Upper lobe of left lung (tissue), 6 donors: ENCODE data around the gene LHFPL2. TPM values are rescaled to one million over a fixed set of nuclear protein-coding genes. Genes with fewer than 3 reads are reported as not detected.

Experiments used
- ATAC-seq, 2 donors: fragments of 200-7000 bp; cut with Tn5 transposase; one replicate each; pipeline ENCODE4 v1.9.1; 2022; ENCODE audit warnings: mild to moderate bottlenecking in 2 of 2, moderate library complexity in 2 of 2; ENCODE audit not compliant: low FRiP score in 2 of 2
- DNase-seq, 2 donors: peaks; one replicate each; pipeline ENCODE4 v3.0.0-alpha.2; 2019 to 2020
- H3K27ac ChIP-seq, 4 donors: fragments of 200-600 bp; sonication (generic); one replicate each; pipeline ENCODE4 v1.5.1; 2016 to 2019
- H3K27me3 ChIP-seq, 4 donors: fragments of 200-600 bp; sonication (generic); one replicate each; pipeline ENCODE4 v1.5.1; 2017 to 2019
- H3K36me3 ChIP-seq, 4 donors: fragments of 200-600 bp; sonication (generic); one replicate each; pipeline ENCODE4 v1.5.1; 2016 to 2019
- H3K4me1 ChIP-seq, 4 donors: fragments of 200-600 bp; sonication (generic); one replicate each; pipeline ENCODE4 v1.5.1; 2018 to 2019
- H3K4me3 ChIP-seq, 4 donors: fragments of 200-600 bp; sonication (generic); one replicate each; pipeline ENCODE4 v1.5.1; 2017 to 2019; ENCODE audit warnings: mild to moderate bottlenecking in 2 of 4, moderate library complexity in 1 of 4
- H3K9me3 ChIP-seq, 4 donors: fragments of 200-600 bp; sonication (generic); one replicate each; pipeline ENCODE4 v1.5.1; 2018 to 2019
- CTCF ChIP-seq, 6 experiments: fragments of 450-650 bp in 4 of 6; fragments of 200-600 bp in 2 of 6; sonication (generic) in 2 of 6; IDR thresholded peaks; one replicate each; pipeline ENCODE4 v1.5.1; 2016 to 2019; ENCODE audit warnings: antibody characterized with exemption in 6 of 6
- EP300 ChIP-seq, 4 donors: sonication (generic); formaldehyde crosslinking; IDR thresholded peaks; one replicate each; pipeline ENCODE4 v1.5.1; 2017; ENCODE audit warnings: antibody characterized with exemption in 4 of 4, control low read depth in 2 of 4
- POLR2A ChIP-seq, 4 donors: fragments of 450-650 bp; IDR thresholded peaks; one replicate each; pipeline ENCODE4 v1.5.1; 2016 to 2017; ENCODE audit warnings: antibody characterized with exemption in 4 of 4, mild to moderate bottlenecking in 2 of 4
- POLR2AphosphoS5 ChIP-seq, 2 donors: sonication (generic); formaldehyde crosslinking; IDR thresholded peaks; one replicate each; pipeline ENCODE4 v1.5.1; 2017; ENCODE audit warnings: antibody characterized with exemption in 2 of 2
- WGBS, 2 donors: methylation state at CpG; one replicate each; pipeline ENCODE4 v1.1.5; 2017 to 2018; 5-methylcytosine and 5-hydroxymethylcytosine counted together
- total RNA-seq, 6 donors: library from RNA; depleted of rRNA in 4 of 6; stranded (reverse); fragments of >200 nt in 4 of 6; gene quantifications; one replicate each; pipeline versions ENCODE4 v1.1.0 to v1.2.1, GENCODE V29; 2016 to 2021
- donor health status: DM: no; HTN: no; CAD: no; lungs with moderate emphysema.
- donor health status: DM: no; HTN: yes; CAD: no; lungs with severe emphysema.

LHFPL2 gene
- total RNA-seq, 6 donors from 2014 or later: 17.3 to 69.5 (median 32.9) TPM

- no peak for DNase-seq
- Histone ChIP-seq H3K36me3 (peaks cover 0 to 24% (median 4%) of the 10 kb centered on the region in 4 donors), H3K27ac (no peak overlapping the region), H3K9me3 (no peaks in the 10 kb centered on the region), H3K27me3 (no peaks in the 10 kb centered on the region), H3K4me1 (peaks cover 0 to 8% (median 3%) of the 10 kb centered on the region in 4 donors), H3K4me3 (no peak overlapping the region)
- no peak for TF ChIP-seq POLR2AphosphoS5 (IDR thresholded peaks at IDR 0.05)
- peak in 2 of 6 experiments; percentile 13 to 22 for TF ChIP-seq CTCF (IDR thresholded peaks at IDR 0.05)
- no peak for TF ChIP-seq EP300 (IDR thresholded peaks at IDR 0.05)
- TF ChIP-seq POLR2A (IDR thresholded peaks at IDR 0.05): no peak
- no peak for ATAC-seq
- WGBS, 2 donors: 82 to 83% methylated on average over 3 of the region's 3 CpGs
Measured at GRCh38 chr5:78627175-78627574, 21.4 kb downstream of the LHFPL2 start.

GRCh38 chr5:78626009-78626571 is 22.5 kb downstream of the LHFPL2 start:
- H3K27ac ChIP-seq: no peak overlapping the region
- no peak overlapping the region for H3K4me3 ChIP-seq
- ATAC-seq (no peak), DNase-seq (no peak)
- H3K4me1 ChIP-seq: peaks cover 0 to 8% (median 3%) of the 10 kb centered on the region in 4 donors
- H3K27me3 ChIP-seq: no peaks in the 10 kb centered on the region
- 45 to 56% methylated on average over 10 of the region's 10 CpGs for WGBS, 2 donors
- no peak for TF ChIP-seq EP300 (IDR thresholded peaks at IDR 0.05)
- no peak for TF ChIP-seq POLR2AphosphoS5 (IDR thresholded peaks at IDR 0.05)
- TF ChIP-seq CTCF (IDR thresholded peaks at IDR 0.05): no peak
- no peaks in the 10 kb centered on the region for H3K9me3 ChIP-seq
- peaks cover 0 to 15% (median 4%) of the 10 kb centered on the region in 4 donors for H3K36me3 ChIP-seq

GRCh38 chr5:78624992-78625391 is 23.6 kb downstream of the LHFPL2 start:
- Histone ChIP-seq H3K27ac (no peak overlapping the region), H3K9me3 (peaks cover 0 to 5% (median 0%) of the 10 kb centered on the region in 4 donors), H3K27me3 (no peaks in the 10 kb centered on the region), H3K4me3 (no peak overlapping the region), H3K36me3 (peaks cover 0 to 8% (median under 1%) of the 10 kb centered on the region in 4 donors), H3K4me1 (peaks cover 0 to 8% (median 3%) of the 10 kb centered on the region in 4 donors)
- no peak for DNase-seq
- no peak for TF ChIP-seq EP300 (IDR thresholded peaks at IDR 0.05)
- TF ChIP-seq CTCF (IDR thresholded peaks at IDR 0.05): no peak
- no peak for TF ChIP-seq POLR2AphosphoS5 (IDR thresholded peaks at IDR 0.05)
- no peak for TF ChIP-seq POLR2A (IDR thresholded peaks at IDR 0.05)
- WGBS, 2 donors: 82 to 88% methylated on average over 4 of the region's 4 CpGs
- ATAC-seq: no peak

GRCh38 chr5:78624011-78624541 is 24.5 kb downstream of the LHFPL2 start:
- H3K9me3 ChIP-seq: peaks cover 0 to 5% (median 0%) of the 10 kb centered on the region in 4 donors
- H3K36me3 ChIP-seq: peaks cover 0 to 8% (median 0%) of the 10 kb centered on the region in 4 donors
- no peak overlapping the region for H3K4me3 ChIP-seq
- 31 to 59% methylated on average over 2 of the region's 2 CpGs for WGBS, 2 donors
- H3K4me1 ChIP-seq: peaks cover 0 to 8% (median 3%) of the 10 kb centered on the region in 4 donors
- ATAC-seq (no peak), DNase-seq (no peak)
- no peak overlapping the region for H3K27ac ChIP-seq
- TF ChIP-seq POLR2A (IDR thresholded peaks at IDR 0.05) (no peak), POLR2AphosphoS5 (IDR thresholded peaks at IDR 0.05) (no peak), CTCF (IDR thresholded peaks at IDR 0.05) (no peak), EP300 (IDR thresholded peaks at IDR 0.05) (no peak)
- H3K27me3 ChIP-seq: no peaks in the 10 kb centered on the region
